HG02852 (cell line): ENCODE results near the gene CRACDL.

Source experiments
- ATAC-seq: cut with Tn5 transposase; IDR thresholded peaks from one replicate; pipeline ENCODE4 v1.9.1; 2021; ENCODE audit warnings: mild to moderate bottlenecking, moderate library complexity; ENCODE audit not compliant: unreplicated experiment

Gene CRACDL

GRCh38 chr2:98827625-98828368 lies 108.2 kb downstream of the CRACDL start:
- no peak for ATAC-seq

- ATAC-seq: no peak
Measured at GRCh38 chr2:98826856-98827255, 109.2 kb downstream of the CRACDL start.

GRCh38 chr2:98825858-98826257 lies 110.2 kb downstream of the CRACDL start:
- ATAC-seq: no peak

- ATAC-seq: no peak
Measured at GRCh38 chr2:98825404-98825803, 110.6 kb downstream of the CRACDL start.

GRCh38 chr2:98825020-98825350 lies 111.0 kb downstream of the CRACDL start:
- ATAC-seq: no peak

- no peak for ATAC-seq
Measured at GRCh38 chr2:98824256-98825019, 111.6 kb downstream of the CRACDL start.

GRCh38 chr2:98823196-98824170 lies 112.5 kb downstream of the CRACDL start:
- no peak for ATAC-seq

GRCh38 chr2:98822301-98823164 lies 113.5 kb downstream of the CRACDL start:
- ATAC-seq: no peak

- ATAC-seq: no peak
Measured at GRCh38 chr2:98821629-98822135, 114.3 kb downstream of the CRACDL start.

GRCh38 chr2:98819231-98819766 lies 116.7 kb downstream of the CRACDL start:
- ATAC-seq: no peak

- ATAC-seq: no peak
Measured at GRCh38 chr2:98818164-98818563, 117.9 kb downstream of the CRACDL start.

- ATAC-seq: no peak
Measured at GRCh38 chr2:98816281-98816680, 119.7 kb downstream of the CRACDL start.

- no peak for ATAC-seq
Measured at GRCh38 chr2:98815795-98816194, 120.2 kb downstream of the CRACDL start.

- no peak for ATAC-seq
Measured at GRCh38 chr2:98811766-98812165, 124.3 kb downstream of the CRACDL start.

GRCh38 chr2:98810588-98810928 lies 125.5 kb downstream of the CRACDL start:
- no peak for ATAC-seq

GRCh38 chr2:98809878-98810587 lies 126.0 kb downstream of the CRACDL start:
- ATAC-seq: no peak

GRCh38 chr2:98809116-98809515 lies 126.9 kb downstream of the CRACDL start:
- ATAC-seq: no peak

- no peak for ATAC-seq
Measured at GRCh38 chr2:98808546-98808945, 127.5 kb downstream of the CRACDL start.

GRCh38 chr2:98807929-98808328 lies 128.1 kb downstream of the CRACDL start:
- no peak for ATAC-seq
